CD14-positive monocyte (primary cell): ENCODE data around the gene NEMF. TPM values are rescaled to one million over a fixed set of nuclear protein-coding genes. Genes with fewer than 3 reads are reported as not detected.
"Not testable (repeated sequence)": the region's sequence is repeated elsewhere in the genome, so short reads cannot be mapped to it uniquely, and the experiment has no call there.

Source experiments
- DNase-seq, 3 donors: peaks; one replicate each; pipeline ENCODE4 v3.0.0-alpha.2; 2011 to 2022
- H2AFZ ChIP-seq: 2 replicates; pipeline ENCODE4 v1.6.0; 2012; ENCODE audit warnings: mild to moderate bottlenecking, low read depth, low read length, inconsistent platforms; ENCODE audit not compliant: insufficient read depth, poor library complexity, severe bottlenecking
- H3K27ac ChIP-seq, 2 donors: 1 replicate in 1 of 2; 2 replicates in 1 of 2; pipeline ENCODE4 v1.5.1; 2012 to 2013; ENCODE audit warnings: low read length in 2 of 2, control low read depth in 1 of 2, inconsistent platforms in 1 of 2, low read depth in 1 of 2, mild to moderate bottlenecking in 1 of 2
- H3K27me3 ChIP-seq, 2 donors: one replicate each; pipeline versions ENCODE4 v1.6.0 to v1.6.1; 2011 to 2013; ENCODE audit warnings: low read length in 2 of 2; ENCODE audit not compliant: control insufficient read depth in 2 of 2, insufficient read depth in 2 of 2
- H3K36me3 ChIP-seq, 2 donors: replicated peaks in 1 of 2; 1 replicate in 1 of 2; 2 replicates in 1 of 2; pipeline versions ENCODE4 v1.5.1 to v1.6.1; 2012 to 2013; ENCODE audit warnings: low read length in 2 of 2, control low read depth in 1 of 2, inconsistent platforms in 1 of 2, mild to moderate bottlenecking in 1 of 2; ENCODE audit not compliant: insufficient read depth in 2 of 2, control insufficient read depth in 1 of 2
- H3K4me1 ChIP-seq, 2 donors: 1 replicate in 1 of 2; 2 replicates in 1 of 2; pipeline versions ENCODE4 v1.5.1 to v1.6.1; 2012 to 2013; ENCODE audit warnings: low read length in 2 of 2, control low read depth in 1 of 2, inconsistent platforms in 1 of 2, mild to moderate bottlenecking in 1 of 2, moderate library complexity in 1 of 2; ENCODE audit not compliant: insufficient read depth in 2 of 2, control insufficient read depth in 1 of 2
- H3K4me2 ChIP-seq: replicated peaks from 2 replicates; pipeline ENCODE3; 2012; ENCODE audit warnings: low read length, moderate library complexity, mild to moderate bottlenecking; ENCODE audit not compliant: poor library complexity, severe bottlenecking; ENCODE audit errors: extremely low read depth
- H3K4me3 ChIP-seq, 3 experiments: fragments of 200-600 bp in 1 of 3; sonication (generic) in 1 of 3; replicated peaks in 1 of 3; 1 replicate in 2 of 3; 2 replicates in 1 of 3; pipeline ENCODE4 v1.5.1; 2011 to 2013; ENCODE audit warnings: low read length in 3 of 3, mild to moderate bottlenecking in 3 of 3, control low read depth in 2 of 3, low read depth in 2 of 3, inconsistent platforms in 1 of 3, moderate library complexity in 1 of 3
- H3K79me2 ChIP-seq: 2 replicates; pipeline ENCODE4 v1.6.0; 2012; ENCODE audit warnings: mild to moderate bottlenecking, control low read depth, inconsistent platforms, low read length, moderate library complexity; ENCODE audit not compliant: insufficient read depth
- H3K9ac ChIP-seq: 2 replicates; pipeline ENCODE4 v1.6.0; 2017; ENCODE audit warnings: low read length, mild to moderate bottlenecking; ENCODE audit not compliant: insufficient read depth, poor library complexity, severe bottlenecking
- H3K9me3 ChIP-seq, 2 donors: replicated peaks in 1 of 2; 1 replicate in 1 of 2; 2 replicates in 1 of 2; pipeline versions ENCODE4 v1.5.1 to v1.6.1; 2012 to 2013; ENCODE audit warnings: low read length in 2 of 2, control low read depth in 1 of 2; ENCODE audit not compliant: control insufficient read depth in 1 of 2, insufficient read depth in 1 of 2
- H4K20me1 ChIP-seq: 2 replicates; pipeline ENCODE4 v1.6.0; 2012; ENCODE audit warnings: mild to moderate bottlenecking, low read length, control low read depth, moderate library complexity; ENCODE audit not compliant: insufficient read depth
- H3K27ac Mint-ChIP-seq, 7 donors: one replicate each; pipeline ENCODE4 v1.8.0; 2020; ENCODE audit warnings: mild to moderate bottlenecking in 7 of 7, mixed read lengths in 7 of 7, moderate library complexity in 6 of 7, inconsistent platforms in 2 of 7
- H3K27me3 Mint-ChIP-seq, 3 donors: one replicate each; pipeline ENCODE4 v1.8.0; 2021 to 2022; ENCODE audit warnings: low read depth in 3 of 3, mild to moderate bottlenecking in 3 of 3, mixed read lengths in 3 of 3, moderate library complexity in 3 of 3, inconsistent platforms in 1 of 3
- H3K36me3 Mint-ChIP-seq, 2 donors: one replicate each; pipeline ENCODE4 v1.8.0; 2020; ENCODE audit warnings: mixed read lengths in 2 of 2, inconsistent platforms in 1 of 2, mild to moderate bottlenecking in 1 of 2
- H3K4me1 Mint-ChIP-seq: one replicate; pipeline ENCODE4 v1.8.0; 2020; ENCODE audit warnings: mild to moderate bottlenecking, mixed read lengths
- H3K4me3 Mint-ChIP-seq, 2 donors: one replicate each; pipeline ENCODE4 v1.8.0; 2020; ENCODE audit warnings: mild to moderate bottlenecking in 2 of 2, mixed read lengths in 2 of 2, moderate library complexity in 1 of 2
- H3K9me3 Mint-ChIP-seq, 7 donors: one replicate each; pipeline ENCODE4 v1.8.0; 2020 to 2022; ENCODE audit warnings: mixed read lengths in 7 of 7, mild to moderate bottlenecking in 6 of 7, moderate library complexity in 6 of 7, inconsistent platforms in 2 of 7
- CTCF ChIP-seq: fragments of 200-600 bp; IDR thresholded peaks from one replicate; pipeline ENCODE4 v1.8.0; 2022; ENCODE audit warnings: antibody characterized with exemption, mild to moderate bottlenecking
- WGBS: methylation state at CpG from one replicate; pipeline ENCODE4 v1.1.5; 2013; ENCODE audit warnings: missing lambda C conversion rate; ENCODE audit not compliant: insufficient coverage; 5-methylcytosine and 5-hydroxymethylcytosine counted together
- intact Hi-C, 2 donors: fragments of 100-400 bp; cut with micrococcal nuclease; formaldehyde crosslinking; loops; one replicate each; pipeline versions ENCODE4 v1.15.0 to v1.15.1; 2023
- polyA plus RNA-seq, 3 donors: library from polyadenylated mRNA; depleted of rRNA in 1 of 3; unstranded in 2 of 3; stranded (reverse) in 1 of 3; fragments of 300-500 nt in 2 of 3; fragments of >200 nt in 1 of 3; fragmentation: Illumina TruSeq in 2 of 3; gene quantifications; 1 replicate in 2 of 3; 2 replicates in 1 of 3; pipeline ENCODE4 v1.2.3, GENCODE V29; 2012 to 2021

NEMF gene
- polyA plus RNA-seq, 3 donors: 18.3 to 27.6 (median 22.2) TPM

DNA sequence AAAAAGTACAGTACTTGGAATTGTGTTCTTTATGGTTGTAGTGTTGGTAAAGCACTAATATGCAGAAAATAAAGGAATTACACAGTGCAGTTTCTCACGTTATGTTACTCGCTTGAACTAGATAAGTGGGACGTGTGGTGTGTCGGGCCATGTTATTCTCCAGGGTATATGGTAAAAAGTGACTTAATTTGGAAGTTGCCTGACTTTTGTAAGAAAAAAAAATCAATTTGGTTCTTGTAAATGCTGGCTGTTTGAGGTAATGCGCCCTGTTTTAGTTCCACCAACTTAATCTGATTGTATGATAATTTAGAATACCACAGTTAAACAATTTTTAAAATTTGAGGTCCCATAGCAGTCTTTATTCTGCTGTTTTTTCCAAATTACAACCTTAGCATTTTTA, 44.4 kb upstream of the NEMF start:
- H4K20me1 ChIP-seq: peaks cover 59% of the 10 kb centered on the region
- peak overlapping the region in 4 of 7 donors; percentile 40 to 99 (median 58) for H3K27ac Mint-ChIP-seq
- H3K79me2 ChIP-seq: peaks cover 83% of the 10 kb centered on the region
- DNase-seq: no peak
- TF ChIP-seq CTCF: peak; percentile 12
- H3K4me2 ChIP-seq: peak overlapping the region; percentile 76
- peaks cover 21 to 55% of the 10 kb centered on the region in 2 donors for H3K4me1 ChIP-seq
- H3K27me3 Mint-ChIP-seq: no peaks in the 10 kb centered on the region
- H3K4me3 Mint-ChIP-seq: peak overlapping the region; percentile 68 to 97
- 96% methylated on average over 4 of the region's 5 CpGs for WGBS
- H3K27ac ChIP-seq: peak overlapping the region in 1 of 2 donors; percentile 41
- intact Hi-C loops: loop anchor here in 1 of 2 donors (5.0 to 10.0 kb wide), 2 partner anchors 35 to 208 kb away; no protein-coding TSS in a partner anchor
- no peaks in the 10 kb centered on the region for H3K9me3 ChIP-seq
- H3K36me3 Mint-ChIP-seq: peaks cover 38 to 39% of the 10 kb centered on the region in 2 donors
- H3K9me3 Mint-ChIP-seq: no peaks in the 10 kb centered on the region
- H3K4me1 Mint-ChIP-seq: peaks cover 29% of the 10 kb centered on the region
- H3K36me3 ChIP-seq: peaks cover 7 to 8% of the 10 kb centered on the region in 2 donors
- H3K4me3 ChIP-seq: peak overlapping the region in 1 of 3 experiments; percentile 100
- no peak overlapping the region for H3K9ac ChIP-seq
- no peak overlapping the region for H2AFZ ChIP-seq
- no peaks in the 10 kb centered on the region for H3K27me3 ChIP-seq

- Mint-ChIP-seq H3K27ac (peak overlapping the region in 4 of 7 donors; percentile 50 to 99 (median 91)), H3K4me1 (peaks cover 34% of the 10 kb centered on the region), H3K4me3 (peak overlapping the region; percentile 93 to 97), H3K36me3 (peaks cover 38 to 39% of the 10 kb centered on the region in 2 donors)
- not testable (repeated sequence) for H3K9me3 Mint-ChIP-seq, H3K36me3 ChIP-seq, H3K9me3 ChIP-seq, DNase-seq, H3K27me3 ChIP-seq, H3K27me3 Mint-ChIP-seq, H2AFZ ChIP-seq
- Histone ChIP-seq H3K4me1 (peaks cover 26 to 62% of the 10 kb centered on the region in 2 donors), H4K20me1 (peaks cover 59% of the 10 kb centered on the region), H3K4me3 (peak overlapping the region; percentile 93 to 100 (median 99)), H3K27ac (peak overlapping the region in 1 of 2 donors; percentile 99), H3K9ac (peak overlapping the region; percentile 99), H3K79me2 (peaks cover 88% of the 10 kb centered on the region), H3K4me2 (peak overlapping the region; percentile 76)
- intact Hi-C loops: loop anchor here in 1 of 2 donors (5.0 to 10.0 kb wide), 2 partner anchors 34 to 209 kb away; no protein-coding TSS in a partner anchor
Observed at GRCh38 chr14:49896272-49896671, 43.7 kb upstream of the NEMF start.
